Pons (tissue), 1 donor: ENCODE measurements around the gene TRAP1.
"Not testable (repeated sequence)": the region's sequence is repeated elsewhere in the genome, so short reads cannot be mapped to it uniquely, and the experiment has no call there.

Experiments used
- DNase-seq: peaks from one replicate; pipeline ENCODE4 v3.0.0-alpha.2; 2016; ENCODE audit warnings: low spot score

The TRAP1 gene

GRCh38 chr16:3610698-3611145, 106.6 kb downstream of the TRAP1 start:
- peak; percentile 8 for DNase-seq

GRCh38 chr16:3609895-3610697, 107.2 kb downstream of the TRAP1 start:
- peak; percentile 20 for DNase-seq

GRCh38 chr16:3608976-3609375, 108.3 kb downstream of the TRAP1 start:
- DNase-seq: not testable (repeated sequence)

- no peak for DNase-seq
These were observed 109.3 kb downstream of the TRAP1 start for GRCh38 chr16:3608069-3608468.
